K562 (cell line): ENCODE data around the gene NFIB. TPM values are rescaled to one million over a fixed set of nuclear protein-coding genes. Genes with fewer than 3 reads are reported as not detected.

Experiments
- DACH1 ChIP-seq: fragments of 450-650 bp; IDR thresholded peaks from 2 replicates; pipeline ENCODE4 v1.6.1; 2018; ENCODE audit not compliant: partially characterized antibody
- HMGN3 ChIP-seq: IDR thresholded peaks from 2 replicates; pipeline ENCODE4 v1.6.1; 2011; ENCODE audit warnings: borderline replicate concordance, low read depth, mild to moderate bottlenecking, mixed read lengths, low read length; ENCODE audit not compliant: insufficient read length; ENCODE audit errors: extremely low read depth
- MEF2D ChIP-seq: conservative IDR thresholded peaks from 2 replicates; pipeline ENCODE4 v1.6.1; 2016; ENCODE audit warnings: low read depth, missing genetic modification characterization, missing compliant biosample characterization
- NCOR1 ChIP-seq: fragments of 450-650 bp; IDR thresholded peaks from 2 replicates; pipeline ENCODE4 v1.6.1; 2016; ENCODE audit warnings: mild to moderate bottlenecking, moderate library complexity
- REST ChIP-seq, 2 experiments: fragments of 450-650 bp; formaldehyde crosslinking in 1 of 2; IDR thresholded peaks; 2 replicates each; pipeline versions ENCODE4 v1.4.0 to v1.6.1; 2014 to 2020; ENCODE audit warnings: mild to moderate bottlenecking in 2 of 2, borderline replicate concordance in 1 of 2, low read depth in 1 of 2
- ZNF184 ChIP-seq: sonication (generic); formaldehyde crosslinking; IDR thresholded peaks from 2 replicates; pipeline ENCODE4 v1.5.0; 2020; ENCODE audit warnings: missing genetic modification reagents
- polyA plus RNA-seq, 8 experiments: library from polyadenylated mRNA; depleted of rRNA in 4 of 8; stranded (reverse) in 5 of 8; unstranded in 3 of 8; fragments of >200 nt; fragmentation: Nextera tagmentation in 2 of 8; fragmentation: Illumina TruSeq in 1 of 8; extraction: Ambion mirVana in 2 of 8; extraction: Trizol in 1 of 8; gene quantifications; 2 replicates each; pipeline versions ENCODE4 v1.2.1 to v1.2.3, GENCODE V29; 2011 to 2014; ENCODE audit warnings: inconsistent platforms in 1 of 8, missing spikeins in 1 of 8
- total RNA-seq, 7 experiments: library from RNA; depleted of rRNA in 6 of 7; stranded (reverse); fragments of >200 nt in 6 of 7; fragmentation: Illumina TruSeq in 2 of 7; extraction: Trizol in 2 of 7; gene quantifications; 2 replicates each; pipeline versions ENCODE4 v1.2.1 to v1.2.3, GENCODE V29; 2011 to 2021; ENCODE audit warnings: low replicate concordance in 1 of 7

NFIB gene
- total and polyA plus RNA-seq, 9 of the 15 experiments (the other 6 are each of a cell fraction or from before 2014, with no cell fraction given) = 1.2 to 3.3 (median 1.9) TPM

DNA sequence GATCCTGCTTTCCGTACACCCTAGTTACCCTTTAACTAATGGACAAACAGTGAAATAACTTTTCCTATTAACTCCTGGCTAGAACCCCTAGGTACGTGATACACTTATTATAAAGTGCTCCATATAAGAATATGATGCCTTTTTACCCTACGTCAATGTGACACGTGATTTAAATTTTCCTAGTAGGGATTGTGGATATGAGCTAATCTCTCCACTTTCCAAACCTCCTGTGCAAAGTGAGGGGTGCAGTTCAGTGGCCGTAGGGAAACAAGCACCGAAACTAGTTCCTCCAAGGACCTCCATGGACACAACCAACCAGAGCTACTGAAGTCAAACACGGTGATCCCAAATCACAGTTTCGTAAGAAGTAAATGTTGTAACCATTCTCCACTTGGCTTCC, 19.3 kb downstream of the NFIB start (continued):
- TF ChIP-seq MEF2D (tag) (no peak), HMGN3 (no peak), DACH1 (no peak), NCOR1 (no peak), REST (IDR thresholded peaks at IDR 0.05; ENCODE audit: borderline replicate concordance) (no peak), REST (CRISPR knock-in tag; IDR thresholded peaks at IDR 0.05; ENCODE audit: low read depth) (no peak), ZNF184 (CRISPR knock-in tag) (no peak)
